ENCODE data around the gene RBM10. TPM values are rescaled to one million over a fixed set of nuclear protein-coding genes. Genes with fewer than 3 reads are reported as not detected.

Gene RBM10
- total and polyA plus RNA-seq, 7 experiments from 2014 or later = 24.6 to 55.6 (median 37.0) TPM

DNA sequence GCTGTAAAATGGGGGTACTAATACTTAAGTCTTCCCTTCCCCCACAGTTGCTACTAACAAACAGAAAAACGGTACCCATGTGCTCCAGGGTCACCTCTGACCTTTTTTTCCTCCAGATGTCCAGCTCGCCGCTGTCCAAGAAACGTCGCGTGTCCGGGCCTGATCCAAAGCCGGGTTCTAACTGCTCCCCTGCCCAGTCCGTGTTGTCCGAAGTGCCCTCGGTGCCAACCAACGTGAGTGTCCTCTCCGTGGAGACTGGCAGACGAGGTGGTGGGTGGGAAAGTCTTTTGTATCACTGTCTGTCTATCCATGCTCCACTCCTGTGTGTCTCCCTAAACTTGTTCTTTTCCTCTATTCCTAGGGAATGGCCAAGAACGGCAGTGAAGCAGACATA, 53.7 kb downstream of the RBM10 start:
- ChIA-PET CTCF (no interaction called here), POLR2A (interaction anchor here (0.5 kb wide), 1 partner anchor 62 kb away, joined by 3 read pairs; no protein-coding TSS in a partner anchor)
- ATAC-seq (no peak), DNase-seq (no peak)
- Mint-ChIP-seq H3K9me3 (peaks cover 0 to 5% (median 0%) of the 10 kb centered on the region in 11 donors), H3K4me3 (peak overlapping the region in 2 of 10 donors; percentile 40 to 65), H3K4me1 (peaks cover 14 to 55% (median 36%) of the 10 kb centered on the region in 7 donors), H3K27me3 (no peaks in the 10 kb centered on the region), H3K27ac (peak overlapping the region in 2 of 9 donors; percentile 20 to 78), H3K36me3 (peaks cover 0 to 72% (median 14%) of the 10 kb centered on the region in 5 donors)
- Histone ChIP-seq H3K9me3 (ENCODE audit: control insufficient read depth in 2 of 3, low read length in 3 of 3) (no peaks in the 10 kb centered on the region), H3K36me3 (ENCODE audit: control insufficient read depth in 2 of 3, insufficient read depth in 3 of 3, low read length in 3 of 3) (peaks cover 17 to 64% (median 27%) of the 10 kb centered on the region in 3 experiments), H3K4me1 (ENCODE audit: control insufficient read depth in 2 of 2, insufficient read depth in 2 of 2, low read length in 2 of 2) (peaks cover 13 to 19% of the 10 kb centered on the region in 2 donors), H3K27me3 (ENCODE audit: control insufficient read depth in 2 of 2, insufficient read depth in 2 of 2, low read length in 2 of 2) (no peaks in the 10 kb centered on the region), H3K27ac (ENCODE audit: low read depth, low read length) (no peak overlapping the region), H3K4me3 (ENCODE audit: low read length) (no peak overlapping the region)
- intact Hi-C loops (cut with micrococcal nuclease) = loop anchor here in 1 of 2 donors (10.0 kb wide), 1 partner anchor 636 kb away; the partner anchor contains the start of gene ZNF81

DNA sequence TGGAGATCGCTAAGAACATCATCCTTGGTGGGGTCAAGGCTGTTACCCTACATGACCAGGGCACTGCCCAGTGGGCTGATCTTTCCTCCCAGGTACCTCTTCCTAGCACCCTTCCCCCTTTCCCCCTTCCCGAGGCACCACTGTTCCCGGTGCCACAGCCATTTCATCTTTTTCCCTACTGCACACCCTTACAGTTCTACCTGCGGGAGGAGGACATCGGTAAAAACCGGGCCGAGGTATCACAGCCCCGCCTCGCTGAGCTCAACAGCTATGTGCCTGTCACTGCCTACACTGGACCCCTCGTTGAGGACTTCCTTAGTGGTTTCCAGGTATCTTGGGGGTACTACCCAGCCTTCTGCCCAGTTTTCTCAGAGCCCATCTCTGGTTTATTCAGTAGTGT, 54.3 kb downstream of the RBM10 start:
- no peak overlapping the region for H3K27ac Mint-ChIP-seq

DNA sequence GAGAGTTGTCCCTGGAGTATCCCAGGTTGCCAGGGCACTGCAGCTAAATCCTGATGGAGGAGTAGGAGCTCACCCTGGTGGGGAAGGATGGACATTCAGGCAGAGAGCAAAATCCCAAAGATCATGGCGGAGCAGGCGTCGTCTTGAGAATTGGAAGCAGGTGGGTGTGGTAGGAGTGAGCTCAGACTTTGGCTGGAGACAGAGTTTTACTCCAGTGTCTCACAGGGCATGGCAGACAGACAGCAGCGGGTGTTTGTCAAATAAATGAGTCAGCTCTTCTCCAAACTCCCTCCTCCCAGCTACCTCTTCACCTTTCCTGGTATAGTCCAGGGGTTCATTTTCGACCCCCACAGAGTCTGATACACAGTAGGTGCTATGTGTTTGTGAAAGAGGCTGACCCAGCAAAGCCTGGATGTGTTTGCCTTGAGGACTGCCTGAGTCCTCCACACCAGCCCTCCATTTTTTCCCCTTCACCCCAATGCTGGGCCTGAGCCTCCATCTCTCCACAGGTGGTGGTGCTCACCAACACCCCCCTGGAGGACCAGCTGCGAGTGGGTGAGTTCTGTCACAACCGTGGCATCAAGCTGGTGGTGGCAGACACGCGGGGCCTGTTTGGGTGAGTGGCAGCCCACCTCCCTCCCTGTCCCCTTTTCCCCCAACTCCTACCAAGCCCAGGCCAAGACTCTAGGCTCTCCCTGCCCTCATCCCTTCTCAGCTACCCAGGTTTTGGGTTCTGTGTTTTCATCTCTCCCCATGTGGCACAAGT, 55.5 kb downstream of the RBM10 start:
- Histone ChIP-seq H3K36me3 (ENCODE audit: control insufficient read depth in 2 of 3, insufficient read depth in 3 of 3, low read length in 3 of 3) (peaks cover 17 to 75% (median 27%) of the 10 kb centered on the region in 3 experiments), H3K9me3 (ENCODE audit: control insufficient read depth in 2 of 3, low read length in 3 of 3) (no peaks in the 10 kb centered on the region), H3K4me3 (ENCODE audit: low read length) (no peak overlapping the region), H3K27ac (ENCODE audit: low read depth, low read length) (no peak overlapping the region), H3K4me1 (ENCODE audit: control insufficient read depth in 2 of 2, insufficient read depth in 2 of 2, low read length in 2 of 2) (peaks cover 12 to 19% of the 10 kb centered on the region in 2 donors), H3K27me3 (ENCODE audit: control insufficient read depth in 2 of 2, insufficient read depth in 2 of 2, low read length in 2 of 2) (no peaks in the 10 kb centered on the region)
- DNase-seq (no peak), ATAC-seq (no peak)
- Mint-ChIP-seq H3K9me3 (peaks cover 0 to 5% (median 0%) of the 10 kb centered on the region in 11 donors), H3K4me3 (no peak overlapping the region), H3K27ac (peak overlapping the region in 3 of 9 donors; percentile 17 to 69 (median 65)), H3K36me3 (peaks cover 0 to 85% (median 13%) of the 10 kb centered on the region in 5 donors), H3K27me3 (no peaks in the 10 kb centered on the region), H3K4me1 (peaks cover 8 to 38% (median 27%) of the 10 kb centered on the region in 7 donors)
- CTCF ChIA-PET = interaction anchor here (0.5 kb wide), 1 partner anchor 183 kb away, joined by 3 read pairs; no protein-coding TSS in a partner anchor
- POLR2A ChIA-PET = interaction anchor here (1.4 kb wide), 1 partner anchor 17 kb away, joined by 5 read pairs; no protein-coding TSS in a partner anchor
- intact Hi-C loops (cut with micrococcal nuclease) = no loop called here

More for the DNA sequence above, 54.3 kb downstream of the RBM10 start:
- H3K27me3 Mint-ChIP-seq = no peaks in the 10 kb centered on the region
- H3K4me3 ChIP-seq (ENCODE audit: low read length) = no peak overlapping the region
- peaks cover 17 to 64% (median 27%) of the 10 kb centered on the region in 3 experiments for H3K36me3 ChIP-seq (ENCODE audit: control insufficient read depth in 2 of 3, insufficient read depth in 3 of 3, low read length in 3 of 3)
- H3K4me3 Mint-ChIP-seq = no peak overlapping the region
- no peak overlapping the region for H3K27ac ChIP-seq (ENCODE audit: low read depth, low read length)
- H3K27me3 ChIP-seq (ENCODE audit: control insufficient read depth in 2 of 2, insufficient read depth in 2 of 2, low read length in 2 of 2) = no peaks in the 10 kb centered on the region
- DNase-seq (no peak), ATAC-seq (no peak)
- peaks cover 0 to 78% (median 14%) of the 10 kb centered on the region in 5 donors for H3K36me3 Mint-ChIP-seq
- ChIA-PET CTCF (interaction anchor here (1.0 kb wide), 1 partner anchor 185 kb away, joined by 4 read pairs; no protein-coding TSS in a partner anchor), POLR2A (interaction anchor here (0.6 kb wide), 1 partner anchor 188 kb away, joined by 3 read pairs; no protein-coding TSS in a partner anchor)
- no peaks in the 10 kb centered on the region for H3K9me3 ChIP-seq (ENCODE audit: control insufficient read depth in 2 of 3, low read length in 3 of 3)
- H3K4me1 ChIP-seq (ENCODE audit: control insufficient read depth in 2 of 2, insufficient read depth in 2 of 2, low read length in 2 of 2) = peaks cover 13 to 19% of the 10 kb centered on the region in 2 donors
- intact Hi-C loops (cut with micrococcal nuclease) = loop anchor here in 1 of 2 donors (10.0 kb wide), 1 partner anchor 636 kb away; the partner anchor contains the start of gene ZNF81
- H3K4me1 Mint-ChIP-seq = peaks cover 14 to 51% (median 34%) of the 10 kb centered on the region in 7 donors
- peaks cover 0 to 5% (median 0%) of the 10 kb centered on the region in 11 donors for H3K9me3 Mint-ChIP-seq

DNA sequence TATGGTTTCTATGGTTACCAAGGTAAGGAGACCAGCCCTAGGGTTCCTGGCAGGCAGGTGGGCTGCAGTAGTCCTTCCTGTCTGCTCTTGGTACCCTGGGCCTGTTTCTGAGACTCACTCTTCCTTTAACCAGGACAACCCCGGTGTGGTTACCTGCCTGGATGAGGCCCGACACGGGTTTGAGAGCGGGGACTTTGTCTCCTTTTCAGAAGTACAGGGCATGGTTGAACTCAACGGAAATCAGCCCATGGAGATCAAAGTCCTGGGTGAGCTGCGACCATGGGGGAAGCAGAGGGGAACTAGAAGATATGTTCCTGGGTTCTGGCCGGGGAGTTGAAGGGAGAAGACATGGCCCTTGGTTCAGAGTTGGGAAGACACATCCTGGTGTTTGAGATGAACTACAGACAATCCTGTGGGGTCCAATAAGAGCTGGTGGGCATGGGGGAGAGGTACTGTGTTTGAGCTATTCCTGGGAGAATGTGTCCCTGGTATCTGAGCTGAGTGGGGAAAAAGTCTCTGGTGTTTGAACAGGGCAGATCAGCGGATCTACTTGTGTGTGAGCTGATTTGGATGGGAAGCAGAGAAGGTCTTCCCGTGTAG, 56.4 kb downstream of the RBM10 start:
- Histone ChIP-seq H3K36me3 (ENCODE audit: control insufficient read depth in 2 of 3, insufficient read depth in 3 of 3, low read length in 3 of 3) (peaks cover 17 to 84% (median 27%) of the 10 kb centered on the region in 3 experiments), H3K27me3 (ENCODE audit: control insufficient read depth in 2 of 2, insufficient read depth in 2 of 2, low read length in 2 of 2) (no peaks in the 10 kb centered on the region), H3K27ac (ENCODE audit: low read depth, low read length) (no peak overlapping the region), H3K9me3 (ENCODE audit: control insufficient read depth in 2 of 3, low read length in 3 of 3) (no peaks in the 10 kb centered on the region), H3K4me1 (ENCODE audit: control insufficient read depth in 2 of 2, insufficient read depth in 2 of 2, low read length in 2 of 2) (peaks cover 4 to 11% of the 10 kb centered on the region in 2 donors), H3K4me3 (ENCODE audit: low read length) (no peak overlapping the region)
- DNase-seq = no peak
- CTCF ChIA-PET = interaction anchor here (0.8 kb wide), 1 partner anchor 183 kb away, joined by 3 read pairs; no protein-coding TSS in a partner anchor
- Mint-ChIP-seq H3K27ac (peak overlapping the region in 3 of 9 donors; percentile 33 to 76 (median 51)), H3K27me3 (no peaks in the 10 kb centered on the region), H3K4me3 (no peak overlapping the region), H3K36me3 (peaks cover 0 to 84% (median 8%) of the 10 kb centered on the region in 5 donors), H3K9me3 (peaks cover 0 to 4% (median 0%) of the 10 kb centered on the region in 11 donors), H3K4me1 (peaks cover 0 to 30% (median 18%) of the 10 kb centered on the region in 7 donors)
- ATAC-seq = no peak
- POLR2A ChIA-PET = interaction anchor here (0.6 to 1.4 kb wide), 3 partner anchors 16 to 92 kb away, joined by 3 to 5 read pairs (median 4); no protein-coding TSS in a partner anchor
- intact Hi-C loops (cut with micrococcal nuclease) = no loop called here

- ATAC-seq (no peak), DNase-seq (no peak)
- intact Hi-C loops (cut with micrococcal nuclease) = no loop called here
- Histone ChIP-seq H3K4me3 (ENCODE audit: low read length) (no peak overlapping the region), H3K4me1 (ENCODE audit: control insufficient read depth in 2 of 2, insufficient read depth in 2 of 2, low read length in 2 of 2) (peaks cover 0 to 6% of the 10 kb centered on the region in 2 donors), H3K36me3 (ENCODE audit: control insufficient read depth in 2 of 3, insufficient read depth in 3 of 3, low read length in 3 of 3) (peaks cover 17 to 92% (median 33%) of the 10 kb centered on the region in 3 experiments), H3K9me3 (ENCODE audit: control insufficient read depth in 2 of 3, low read length in 3 of 3) (no peaks in the 10 kb centered on the region), H3K27ac (ENCODE audit: low read depth, low read length) (no peak overlapping the region), H3K27me3 (ENCODE audit: control insufficient read depth in 2 of 2, insufficient read depth in 2 of 2, low read length in 2 of 2) (no peaks in the 10 kb centered on the region)
- Mint-ChIP-seq H3K27me3 (no peaks in the 10 kb centered on the region), H3K36me3 (peaks cover 0 to 86% (median 8%) of the 10 kb centered on the region in 5 donors), H3K9me3 (peaks cover 0 to 4% (median 0%) of the 10 kb centered on the region in 11 donors), H3K4me3 (no peak overlapping the region), H3K27ac (no peak overlapping the region), H3K4me1 (peaks cover 0 to 23% (median 11%) of the 10 kb centered on the region in 7 donors)
- ChIA-PET CTCF (no interaction called here), POLR2A (no interaction called here)
Observed at GRCh38 chrX:47202316-47202715, 57.3 kb downstream of the RBM10 start.

- no peaks in the 10 kb centered on the region for H3K27me3 Mint-ChIP-seq
- H3K27me3 ChIP-seq (ENCODE audit: control insufficient read depth in 2 of 2, insufficient read depth in 2 of 2, low read length in 2 of 2) = no peaks in the 10 kb centered on the region
- peaks cover 0 to 5% of the 10 kb centered on the region in 2 donors for H3K4me1 ChIP-seq (ENCODE audit: control insufficient read depth in 2 of 2, insufficient read depth in 2 of 2, low read length in 2 of 2)
- no peak overlapping the region for H3K4me3 ChIP-seq (ENCODE audit: low read length)
- DNase-seq (no peak), ATAC-seq (no peak)
- H3K27ac Mint-ChIP-seq = peak overlapping the region in 1 of 9 donors; percentile 62
- POLR2A ChIA-PET = no interaction called here
- no peak overlapping the region for H3K4me3 Mint-ChIP-seq
- peaks cover 0 to 18% (median 8%) of the 10 kb centered on the region in 7 donors for H3K4me1 Mint-ChIP-seq
- H3K36me3 Mint-ChIP-seq = peaks cover 0 to 86% (median 8%) of the 10 kb centered on the region in 5 donors
- peaks cover 0 to 4% (median 0%) of the 10 kb centered on the region in 11 donors for H3K9me3 Mint-ChIP-seq
- CTCF ChIA-PET = no interaction called here
- peaks cover 17 to 98% (median 31%) of the 10 kb centered on the region in 3 experiments for H3K36me3 ChIP-seq (ENCODE audit: control insufficient read depth in 2 of 3, insufficient read depth in 3 of 3, low read length in 3 of 3)
- no peaks in the 10 kb centered on the region for H3K9me3 ChIP-seq (ENCODE audit: control insufficient read depth in 2 of 3, low read length in 3 of 3)
- no peak overlapping the region for H3K27ac ChIP-seq (ENCODE audit: low read depth, low read length)
- intact Hi-C loops (cut with micrococcal nuclease) = no loop called here
Observed at GRCh38 chrX:47202877-47203276, 57.9 kb downstream of the RBM10 start.

Measured in naive thymus-derived CD4-positive, alpha-beta T cell (primary cell).